ENCODE data around the gene ASB7. TPM values are rescaled to one million over a fixed set of nuclear protein-coding genes. Genes with fewer than 3 reads are reported as not detected.

Gene ASB7
- total RNA-seq, 1 experiment from 2014 or later = 14.4 TPM

GRCh38 chr15:100650685-100651084, 48.3 kb downstream of the ASB7 start:
- peak in 1 of 2 experiments; percentile 44 for TF ChIP-seq CTCF (IDR thresholded peaks at IDR 0.05; ENCODE audit: insufficient read depth in 1 of 2, low read depth in 1 of 2, low read length in 1 of 2, severe bottlenecking in 1 of 2, unreplicated experiment in 1 of 2)
- Mint-ChIP-seq H3K4me1 (ENCODE audit: low read depth, unreplicated experiment) (no peaks in the 10 kb centered on the region), H3K27ac (ENCODE audit: unreplicated experiment) (no peak overlapping the region), H3K27me3 (ENCODE audit: insufficient read depth, unreplicated experiment) (no peaks in the 10 kb centered on the region), H3K36me3 (ENCODE audit: insufficient read depth, unreplicated experiment) (peaks cover 16% of the 10 kb centered on the region), H3K9me3 (ENCODE audit: unreplicated experiment) (no peaks in the 10 kb centered on the region), H3K4me3 (ENCODE audit: unreplicated experiment) (no peak overlapping the region)
- CTCF ChIA-PET = interaction anchor here (1.0 kb wide), 1 partner anchor 71 kb away, joined by 5 read pairs; no protein-coding TSS in a partner anchor
- Histone ChIP-seq H3K4me3 (ENCODE audit: low read depth, low read length) (no peak overlapping the region), H3K9me3 (no peaks in the 10 kb centered on the region), H3K36me3 (ENCODE audit: control insufficient read depth, insufficient read depth, low read length) (no peaks in the 10 kb centered on the region; the same call in 1 of the 2 replicates), H3K27me3 (replicated peaks; ENCODE audit: control insufficient read depth, insufficient read depth, low read length) (no peaks in the 10 kb centered on the region), H3K4me1 (no peaks in the 10 kb centered on the region)
- BruUV-seq (replicated peaks) = no TSS peak
- intact Hi-C loops (cut with micrococcal nuclease; ENCODE audit: unreplicated experiment) = loop anchor here (1.0 kb wide), 1 partner anchor 23 kb away; no protein-coding TSS in a partner anchor
- POLR2A ChIA-PET = no interaction called here
- no peak for DNase-seq

DNA sequence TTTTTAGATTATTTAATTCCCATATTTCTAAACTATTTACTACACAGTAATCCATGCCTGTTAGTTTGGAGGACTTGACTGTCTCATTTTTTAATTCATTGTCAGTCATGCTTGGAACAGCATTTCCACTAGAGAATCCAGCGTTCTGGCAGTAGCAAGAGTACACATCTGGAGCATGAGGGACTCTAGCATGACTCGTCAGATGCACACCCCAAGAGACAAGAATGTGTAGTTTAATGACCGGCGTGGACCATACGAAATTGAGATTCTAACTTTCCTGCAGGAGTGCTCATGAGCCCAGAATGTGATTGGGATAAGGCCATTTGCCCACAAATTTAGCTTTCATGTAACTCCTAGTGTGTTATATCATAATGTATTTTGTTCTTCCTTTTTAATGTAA, 48.9 kb downstream of the ASB7 start:
- H3K36me3 ChIP-seq (ENCODE audit: control insufficient read depth, insufficient read depth, low read length) = no peaks in the 10 kb centered on the region; the same call in 1 of the 2 replicates
- no peaks in the 10 kb centered on the region for H3K4me1 Mint-ChIP-seq (ENCODE audit: low read depth, unreplicated experiment)
- no TSS peak for BruUV-seq (replicated peaks)
- no peak for TF ChIP-seq CTCF (IDR thresholded peaks at IDR 0.05; ENCODE audit: insufficient read depth in 1 of 2, low read depth in 1 of 2, low read length in 1 of 2, severe bottlenecking in 1 of 2, unreplicated experiment in 1 of 2)
- intact Hi-C loops (cut with micrococcal nuclease; ENCODE audit: unreplicated experiment) = no loop called here
- H3K4me3 Mint-ChIP-seq (ENCODE audit: unreplicated experiment) = no peak overlapping the region
- no peaks in the 10 kb centered on the region for H3K9me3 ChIP-seq
- ChIA-PET CTCF (no interaction called here), POLR2A (no interaction called here)
- H3K4me3 ChIP-seq (ENCODE audit: low read depth, low read length) = no peak overlapping the region
- DNase-seq = no peak
- no peak overlapping the region for H3K27ac Mint-ChIP-seq (ENCODE audit: unreplicated experiment)
- H3K4me1 ChIP-seq = no peaks in the 10 kb centered on the region
- no peaks in the 10 kb centered on the region for H3K27me3 Mint-ChIP-seq (ENCODE audit: insufficient read depth, unreplicated experiment)
- H3K27me3 ChIP-seq (replicated peaks; ENCODE audit: control insufficient read depth, insufficient read depth, low read length) = no peaks in the 10 kb centered on the region
- H3K9me3 Mint-ChIP-seq (ENCODE audit: unreplicated experiment) = no peaks in the 10 kb centered on the region
- H3K36me3 Mint-ChIP-seq (ENCODE audit: insufficient read depth, unreplicated experiment) = peaks cover 16% of the 10 kb centered on the region

DNA sequence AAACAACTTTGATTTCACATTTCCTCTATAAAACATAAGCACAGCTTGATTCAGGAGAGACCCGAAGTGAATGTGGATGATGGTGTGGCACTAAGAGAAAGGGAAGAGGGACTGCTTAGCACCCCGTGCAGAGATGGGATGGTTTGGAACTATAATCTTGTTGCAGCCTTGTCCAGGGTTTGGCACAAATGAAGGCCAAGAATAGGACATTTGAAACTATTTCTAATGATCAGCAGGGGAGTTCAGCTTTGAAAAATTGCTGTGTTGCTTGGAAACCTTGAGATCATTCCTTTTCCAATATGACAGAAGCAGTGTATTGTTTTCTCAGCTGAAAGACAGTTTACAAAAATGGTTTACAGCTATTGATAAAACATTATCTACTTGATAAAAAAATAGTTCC, 49.7 kb downstream of the ASB7 start:
- Mint-ChIP-seq H3K27ac (ENCODE audit: unreplicated experiment) (no peak overlapping the region), H3K27me3 (ENCODE audit: insufficient read depth, unreplicated experiment) (no peaks in the 10 kb centered on the region), H3K9me3 (ENCODE audit: unreplicated experiment) (no peaks in the 10 kb centered on the region), H3K4me3 (ENCODE audit: unreplicated experiment) (no peak overlapping the region), H3K36me3 (ENCODE audit: insufficient read depth, unreplicated experiment) (peaks cover 16% of the 10 kb centered on the region), H3K4me1 (ENCODE audit: low read depth, unreplicated experiment) (no peaks in the 10 kb centered on the region)
- no peak for TF ChIP-seq CTCF (IDR thresholded peaks at IDR 0.05; ENCODE audit: insufficient read depth in 1 of 2, low read depth in 1 of 2, low read length in 1 of 2, severe bottlenecking in 1 of 2, unreplicated experiment in 1 of 2)
- intact Hi-C loops (cut with micrococcal nuclease; ENCODE audit: unreplicated experiment) = no loop called here
- ChIA-PET CTCF (interaction anchor here (0.6 kb wide), 1 partner anchor 124 kb away, joined by 6 read pairs; no protein-coding TSS in a partner anchor), POLR2A (no interaction called here)
- H3K9me3 ChIP-seq = no peaks in the 10 kb centered on the region
- no peak overlapping the region for H3K4me3 ChIP-seq (ENCODE audit: low read depth, low read length)
- BruUV-seq (replicated peaks) = no TSS peak
- DNase-seq = no peak
- H3K36me3 ChIP-seq (ENCODE audit: control insufficient read depth, insufficient read depth, low read length) = no peaks in the 10 kb centered on the region; the same call in 1 of the 2 replicates
- H3K4me1 ChIP-seq = no peaks in the 10 kb centered on the region
- no peaks in the 10 kb centered on the region for H3K27me3 ChIP-seq (replicated peaks; ENCODE audit: control insufficient read depth, insufficient read depth, low read length)

All from Caco-2 (cell line).